GM19035 (cell line): ENCODE data around the gene STRADB.
A peak's percentile ranks its signal among the peaks of the same experiment; 100 is the strongest.
"Not testable (repeated sequence)": the region's sequence is repeated elsewhere in the genome, so short reads cannot be mapped to it uniquely, and the experiment has no call there.

Experiments used
- ATAC-seq: cut with Tn5 transposase; IDR thresholded peaks from one replicate; pipeline ENCODE4 v1.9.1; 2021; ENCODE audit not compliant: unreplicated experiment

Gene STRADB, protein sequence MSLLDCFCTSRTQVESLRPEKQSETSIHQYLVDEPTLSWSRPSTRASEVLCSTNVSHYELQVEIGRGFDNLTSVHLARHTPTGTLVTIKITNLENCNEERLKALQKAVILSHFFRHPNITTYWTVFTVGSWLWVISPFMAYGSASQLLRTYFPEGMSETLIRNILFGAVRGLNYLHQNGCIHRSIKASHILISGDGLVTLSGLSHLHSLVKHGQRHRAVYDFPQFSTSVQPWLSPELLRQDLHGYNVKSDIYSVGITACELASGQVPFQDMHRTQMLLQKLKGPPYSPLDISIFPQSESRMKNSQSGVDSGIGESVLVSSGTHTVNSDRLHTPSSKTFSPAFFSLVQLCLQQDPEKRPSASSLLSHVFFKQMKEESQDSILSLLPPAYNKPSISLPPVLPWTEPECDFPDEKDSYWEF

DNA sequence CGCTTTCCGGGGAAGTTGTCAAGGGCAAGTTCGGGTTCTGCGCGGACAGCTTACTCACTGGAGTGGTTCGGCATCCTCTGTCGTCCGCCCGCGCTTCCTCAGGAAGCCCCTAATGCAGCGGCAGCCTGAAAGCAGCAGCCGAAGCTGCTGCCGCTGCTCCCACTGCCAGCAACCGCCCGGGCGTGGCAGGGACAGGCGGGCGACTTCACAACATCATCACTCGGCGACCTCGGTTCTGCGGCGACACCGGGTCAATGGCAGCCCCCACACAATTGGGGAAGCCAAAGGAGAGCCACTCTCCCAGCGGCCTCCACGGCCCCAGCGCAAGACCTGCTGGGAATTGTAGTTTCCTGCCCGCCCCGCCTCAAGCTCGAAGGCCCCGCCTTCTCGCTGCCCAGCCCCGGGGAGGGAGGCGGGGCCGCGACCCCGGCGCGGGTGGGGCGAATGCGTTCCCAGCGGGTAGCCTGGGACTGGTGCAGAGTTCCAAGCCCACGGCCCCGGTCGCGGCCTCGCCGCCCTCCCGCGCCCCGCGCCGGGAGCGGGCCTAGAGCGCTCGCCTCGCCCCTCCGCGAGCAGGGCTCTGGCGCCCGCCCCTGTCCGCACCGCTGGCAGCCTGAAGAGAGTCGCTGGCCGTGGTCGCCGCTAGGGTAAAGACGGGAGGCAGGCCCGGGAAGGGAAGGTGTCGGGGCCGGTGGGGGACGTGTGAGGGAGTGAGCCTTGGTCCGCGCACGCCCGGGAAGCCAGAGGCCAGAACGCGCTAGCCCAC is at the start of gene STRADB, which contains the start of gene TRAK2:
STRADB (plus strand) TSS at position 449 of the 766 bp plus-strand sequence. CDS start 3,101 bp downstream, outside the sequence.
TRAK2 (minus strand) TSS at position 167 of the 766 bp plus-strand sequence. CDS start 30,951 bp downstream, outside the sequence.
- ATAC-seq, result peak; percentile 94

DNA sequence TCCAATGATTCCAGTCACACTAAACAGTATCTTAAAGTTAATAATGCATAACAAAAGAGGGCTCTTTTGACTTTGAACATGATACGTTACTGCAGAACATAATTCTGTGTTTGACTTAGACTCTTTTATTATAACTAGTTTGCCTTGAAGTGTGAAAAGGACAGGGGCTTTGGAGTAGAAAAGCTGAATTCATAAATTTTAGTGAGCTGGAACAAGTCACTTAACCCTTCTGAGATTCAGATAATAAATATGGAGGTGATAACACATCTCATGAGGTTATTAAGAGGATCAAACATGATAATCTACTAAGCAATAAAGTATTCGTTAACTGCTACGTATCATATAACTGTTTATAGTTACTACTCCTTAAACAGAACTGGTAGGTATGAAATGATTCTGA is 49.7 kb upstream of the STRADB start:
- no peak for ATAC-seq

DNA sequence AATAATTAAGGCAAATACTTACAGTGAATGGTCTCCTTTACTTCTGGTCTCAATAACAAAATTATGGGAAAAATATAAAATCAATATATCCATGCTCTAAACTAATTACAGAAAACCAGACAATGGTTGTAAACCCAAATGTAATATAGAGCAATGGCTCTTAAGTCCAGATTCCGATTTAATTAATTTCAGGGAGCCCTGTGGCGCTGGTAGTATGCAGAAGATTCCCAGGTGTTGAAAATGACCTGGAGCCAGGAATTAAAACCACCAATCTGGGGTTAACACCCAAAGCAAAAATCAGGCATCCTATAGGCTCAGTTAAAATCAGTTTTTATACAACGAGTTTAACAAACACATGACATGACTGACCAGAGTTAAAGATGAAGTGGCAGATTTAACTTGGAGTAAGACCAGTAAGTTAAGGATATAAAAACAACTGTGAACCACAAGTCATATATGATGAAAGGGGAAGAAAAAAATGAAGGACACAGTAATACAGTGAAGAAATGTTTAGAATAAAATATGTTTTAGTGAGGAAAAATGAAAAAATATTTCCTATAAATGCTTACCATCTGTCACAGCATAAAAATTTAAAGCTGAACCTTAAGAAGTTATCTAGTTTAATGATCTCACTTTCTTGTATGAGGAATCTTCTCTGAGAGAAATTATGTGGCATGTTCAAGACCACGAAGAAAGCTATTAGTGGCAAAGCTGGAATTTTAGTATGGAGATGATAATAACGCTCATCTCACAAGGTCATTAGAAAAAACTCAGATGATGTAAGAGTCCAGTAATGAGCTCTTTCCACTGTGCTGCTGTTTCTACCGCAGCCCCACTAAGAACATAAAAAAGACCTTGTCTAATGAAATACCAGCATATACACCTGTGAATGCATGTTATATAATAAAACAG is 48.6 kb upstream of the STRADB start:
- ATAC-seq, result no peak

DNA sequence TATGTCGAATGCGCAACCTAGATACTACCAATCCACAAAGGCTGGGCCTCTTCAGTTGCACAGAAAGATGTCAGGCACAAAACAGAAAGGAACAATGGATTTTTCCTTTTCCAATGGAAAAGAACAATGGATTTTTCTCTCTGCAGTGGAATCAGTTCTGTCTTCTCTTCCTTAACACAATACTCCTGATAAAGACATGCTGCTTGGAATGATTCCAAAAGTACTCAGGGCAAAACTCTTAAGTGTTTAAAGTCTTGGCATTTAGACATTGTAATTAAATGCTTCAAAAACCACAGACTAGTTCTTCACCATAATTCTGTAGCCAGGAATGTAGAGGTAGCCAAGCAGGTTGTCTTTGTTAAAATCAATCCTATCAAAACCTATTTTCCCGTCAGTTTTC is 47.7 kb upstream of the STRADB start:
- no peak for ATAC-seq

DNA sequence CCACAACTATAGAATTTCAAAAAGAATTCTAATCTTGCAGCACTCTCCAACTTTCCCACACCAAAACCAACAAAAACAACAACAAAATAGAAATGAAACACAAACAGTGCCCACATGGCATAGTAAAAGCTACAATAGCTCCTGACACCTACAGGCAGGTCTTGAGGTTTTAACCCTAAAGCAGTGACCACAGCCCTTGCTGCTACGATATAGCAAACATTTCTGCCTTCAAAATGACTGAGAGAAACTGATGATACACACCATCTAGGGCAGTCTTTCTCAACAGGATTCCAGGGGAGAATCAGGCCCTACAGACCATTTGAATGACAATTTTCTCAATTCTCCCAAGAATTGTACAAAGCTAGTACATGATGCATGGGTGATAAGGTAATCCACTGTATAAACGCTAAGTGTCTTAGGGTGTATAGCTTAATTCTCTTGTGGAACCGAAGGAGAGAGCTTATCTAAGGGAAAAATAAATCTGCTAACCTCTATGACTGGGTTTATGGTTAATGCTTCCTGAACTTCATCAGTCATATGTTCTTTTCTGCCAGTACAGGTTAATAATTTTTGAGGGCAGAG is 46.8 kb upstream of the STRADB start:
- ATAC-seq, result no peak

DNA sequence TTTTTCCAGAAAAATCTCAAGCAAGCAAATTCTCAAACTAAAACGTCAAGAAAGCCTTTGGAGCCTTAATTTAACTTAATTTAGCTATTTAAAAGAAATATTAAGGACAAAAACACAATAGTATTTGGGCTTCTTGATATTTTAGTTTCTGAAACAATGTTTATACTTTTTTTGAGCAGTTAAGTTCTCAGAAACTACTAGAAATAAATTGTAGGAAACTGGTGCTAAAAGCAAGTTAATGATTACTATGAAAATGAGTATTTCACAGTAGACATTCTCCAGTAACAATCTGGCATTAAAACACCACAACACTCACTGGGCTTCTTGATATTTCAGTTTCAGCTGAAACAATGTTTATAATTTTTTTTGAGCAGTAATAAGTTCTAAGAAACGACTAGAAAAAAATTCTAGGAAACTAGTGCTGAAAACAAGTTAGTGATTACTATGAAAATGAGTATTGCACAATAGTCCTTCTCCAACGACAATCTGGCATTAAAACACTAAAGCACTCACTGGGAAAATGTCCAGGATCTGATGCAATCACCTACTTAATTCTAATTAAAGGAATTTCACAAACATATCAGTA is 45.4 kb upstream of the STRADB start:
- no peak for ATAC-seq

DNA sequence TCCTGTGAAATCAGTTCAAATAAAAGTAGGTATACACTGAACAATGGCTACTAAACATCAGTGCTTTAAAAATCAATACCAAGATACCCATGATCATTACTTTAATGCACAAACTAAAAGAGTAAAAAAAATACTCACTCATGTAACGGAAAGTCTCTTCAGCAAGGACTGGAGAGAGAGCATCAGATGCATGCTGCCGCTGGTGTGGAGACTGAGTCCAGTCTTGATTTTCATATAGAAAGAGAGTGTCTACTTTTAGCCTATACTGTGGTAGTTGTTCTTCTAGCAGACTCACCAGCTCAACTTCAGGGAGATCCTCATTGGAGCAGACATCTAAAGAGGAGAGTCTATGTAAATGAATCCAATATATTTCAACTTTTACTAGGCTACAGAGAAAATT is 44.3 kb upstream of the STRADB start:
- ATAC-seq, result no peak

DNA sequence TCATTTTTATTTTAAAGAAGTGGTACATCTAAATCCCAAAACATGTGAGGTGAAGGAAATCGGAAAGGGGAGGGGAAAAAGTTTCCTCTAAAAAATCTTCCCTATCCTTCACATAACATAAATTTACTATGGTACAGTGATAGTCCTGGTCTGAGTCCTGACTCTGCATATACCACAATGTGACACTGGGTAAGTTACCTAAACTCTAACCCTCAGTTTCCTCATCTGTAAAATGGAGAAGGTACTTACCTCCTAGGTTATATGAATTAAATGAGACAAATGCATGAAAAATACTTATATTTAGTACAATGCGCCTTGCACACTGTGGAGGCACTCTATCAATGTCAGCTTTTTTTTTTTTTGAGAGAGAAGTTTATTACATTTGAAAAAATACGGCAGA is 42.6 kb upstream of the STRADB start:
- no peak for ATAC-seq

DNA sequence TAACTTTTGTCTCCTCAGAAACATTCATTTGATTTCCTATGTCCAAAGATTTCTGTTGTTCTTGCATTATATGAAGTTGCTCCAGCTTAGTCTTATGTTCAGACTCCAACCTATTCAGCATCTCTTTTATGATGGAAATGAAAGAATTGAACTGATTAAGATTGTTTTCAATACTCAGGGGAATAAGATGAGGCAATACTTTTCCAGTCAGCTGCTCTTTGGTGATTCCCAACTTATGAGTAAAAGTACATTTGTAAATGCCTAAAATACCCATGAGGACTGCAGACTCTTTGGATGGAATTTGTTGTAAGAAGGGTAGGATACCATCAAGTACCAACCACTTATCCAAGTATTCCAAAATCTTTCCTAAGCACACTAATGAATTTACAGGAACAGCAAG is 40.1 kb upstream of the STRADB start:
- ATAC-seq, result no peak

DNA sequence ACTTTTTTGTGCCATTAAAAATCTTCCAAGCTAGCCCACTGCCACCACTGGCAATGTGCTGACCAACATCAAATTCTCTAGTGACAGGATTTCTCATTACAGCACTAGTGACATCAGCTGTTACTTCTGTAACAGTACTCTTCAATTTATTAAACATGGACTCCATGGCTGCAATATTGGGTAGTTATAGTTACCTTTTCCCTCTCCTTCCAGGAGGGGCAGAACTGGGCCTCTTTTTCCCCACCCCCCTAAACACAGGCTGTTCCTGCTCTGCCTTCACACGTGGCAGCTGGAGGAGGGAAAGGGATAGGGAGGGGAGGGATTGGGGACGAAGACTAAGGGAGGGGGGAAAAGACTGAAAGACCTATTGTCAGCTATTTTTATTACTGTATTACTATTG is 38.4 kb upstream of the STRADB start:
- ATAC-seq, result no peak

DNA sequence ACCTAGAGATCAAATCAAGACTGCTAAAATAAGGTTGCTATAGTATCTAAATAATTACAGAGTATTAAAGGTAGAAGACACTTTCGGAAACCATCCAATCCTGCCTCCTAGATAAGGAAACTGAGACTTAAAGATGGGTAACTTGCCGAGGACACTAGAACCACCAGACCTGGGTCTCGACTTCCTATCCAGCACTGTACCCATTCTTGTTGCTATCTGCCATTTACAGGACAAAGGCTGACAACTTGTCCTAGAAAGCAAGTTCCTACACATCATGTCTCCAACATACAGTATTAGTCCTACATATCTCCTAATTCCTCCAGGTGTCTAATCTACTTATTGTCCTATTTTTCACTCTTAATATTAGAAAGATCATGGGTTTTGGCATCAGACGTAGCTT is 38.0 kb upstream of the STRADB start:
- ATAC-seq, result no peak

DNA sequence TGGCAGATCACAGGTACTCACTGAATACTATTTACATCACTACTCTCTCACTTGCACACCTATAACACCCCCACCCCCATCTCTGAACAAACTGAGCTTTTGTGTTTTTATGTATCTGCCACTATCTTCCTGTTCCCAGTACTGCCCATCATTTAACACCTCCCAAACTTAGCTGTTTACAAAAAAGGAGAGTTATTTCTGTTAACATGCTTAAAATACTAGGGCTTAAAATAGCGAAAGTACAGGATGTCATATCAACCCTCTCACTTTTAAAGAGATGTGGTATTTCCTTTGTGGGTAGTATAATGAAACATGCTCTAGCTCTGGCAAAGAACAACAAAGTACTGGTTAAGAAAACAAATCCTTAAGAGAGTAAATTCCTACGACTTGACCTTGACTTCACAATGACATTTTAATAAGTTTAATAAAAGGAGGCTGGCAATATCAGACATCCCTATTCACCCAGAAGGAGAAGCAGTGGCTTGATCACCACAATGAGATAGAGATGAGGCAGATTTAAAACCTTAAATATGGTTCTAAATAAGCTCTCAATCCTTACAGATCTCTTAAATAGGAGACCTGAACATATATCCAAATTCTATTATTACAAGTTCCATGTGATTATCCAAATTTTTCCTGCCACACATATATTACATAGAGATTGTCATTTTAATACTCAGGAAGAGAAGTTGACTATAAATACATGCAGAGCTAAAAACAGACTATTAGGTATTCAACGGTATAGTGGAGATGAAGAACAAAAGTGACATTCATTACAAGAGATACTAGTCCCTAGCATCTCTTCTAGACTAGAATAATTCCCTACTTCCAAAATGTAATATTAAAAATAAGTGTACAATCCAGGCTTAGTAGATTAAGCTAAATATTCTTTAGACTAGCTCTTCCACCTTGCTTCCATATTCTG is 37.2 kb upstream of the STRADB start:
- peak; percentile 72 for ATAC-seq

DNA sequence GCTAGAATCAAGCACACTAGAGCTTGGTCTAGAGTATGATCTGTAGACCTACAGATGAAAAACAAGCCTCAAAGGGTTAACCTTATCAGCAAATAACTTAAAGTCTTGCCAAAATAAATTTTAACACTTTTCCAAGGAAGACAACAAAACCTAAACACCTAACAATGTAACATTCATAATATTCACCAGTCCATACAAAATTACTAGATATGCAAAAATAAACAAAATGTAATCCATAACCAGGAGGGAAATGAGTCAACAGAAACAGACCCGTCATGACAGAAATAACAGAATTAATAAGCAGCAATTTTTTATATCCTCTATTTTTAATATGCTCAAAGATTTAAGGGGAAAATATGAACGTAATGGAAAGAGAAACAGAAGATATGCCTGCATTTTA is 36.4 kb upstream of the STRADB start:
- ATAC-seq, result no peak

DNA sequence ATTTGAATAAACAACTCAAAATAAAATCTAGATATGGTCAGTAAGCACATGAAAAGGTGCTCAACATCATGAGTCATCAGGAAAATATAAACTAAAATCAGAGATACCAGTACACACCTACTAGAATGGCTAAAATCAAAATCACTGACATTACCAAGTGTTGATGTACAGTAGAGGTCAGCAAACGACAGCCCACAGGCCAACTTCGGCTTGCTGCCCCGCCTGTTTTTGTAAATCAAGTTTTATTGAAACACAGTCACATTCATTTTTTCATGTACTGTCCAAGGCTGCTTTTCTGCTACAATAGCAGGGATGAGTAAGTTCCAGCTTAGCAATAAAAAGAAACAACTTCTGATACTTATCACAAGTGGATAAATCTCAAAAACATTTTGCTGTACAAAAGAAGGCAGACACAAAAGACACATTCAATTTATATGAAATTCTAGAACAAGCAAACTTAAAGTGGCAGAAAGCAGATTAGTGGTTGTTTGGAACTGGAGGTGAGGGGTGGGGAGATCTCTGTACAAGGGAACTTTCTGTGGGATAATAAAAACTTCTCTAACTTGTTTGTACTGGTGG is 32.4 kb upstream of the STRADB start:
- ATAC-seq, result no peak

DNA sequence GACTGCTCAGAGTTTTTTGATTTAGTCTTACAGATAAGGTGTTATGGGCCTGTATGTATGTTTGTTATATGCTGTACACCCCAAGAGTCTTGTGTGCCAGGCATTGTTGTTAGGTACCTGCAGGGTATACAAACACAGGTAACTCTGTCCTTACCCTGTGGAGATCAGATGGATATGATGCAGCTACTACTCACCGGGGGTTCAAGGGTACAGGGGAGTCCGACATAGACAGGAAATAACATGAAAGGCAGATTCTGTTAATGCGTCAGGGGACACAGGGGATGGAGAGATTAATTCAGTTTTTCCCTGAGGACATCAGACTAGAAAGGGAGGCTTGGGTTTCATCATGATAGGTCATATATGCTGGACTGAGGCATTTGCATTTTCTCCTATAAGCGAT is 31.6 kb upstream of the STRADB start:
- ATAC-seq, result no peak

DNA sequence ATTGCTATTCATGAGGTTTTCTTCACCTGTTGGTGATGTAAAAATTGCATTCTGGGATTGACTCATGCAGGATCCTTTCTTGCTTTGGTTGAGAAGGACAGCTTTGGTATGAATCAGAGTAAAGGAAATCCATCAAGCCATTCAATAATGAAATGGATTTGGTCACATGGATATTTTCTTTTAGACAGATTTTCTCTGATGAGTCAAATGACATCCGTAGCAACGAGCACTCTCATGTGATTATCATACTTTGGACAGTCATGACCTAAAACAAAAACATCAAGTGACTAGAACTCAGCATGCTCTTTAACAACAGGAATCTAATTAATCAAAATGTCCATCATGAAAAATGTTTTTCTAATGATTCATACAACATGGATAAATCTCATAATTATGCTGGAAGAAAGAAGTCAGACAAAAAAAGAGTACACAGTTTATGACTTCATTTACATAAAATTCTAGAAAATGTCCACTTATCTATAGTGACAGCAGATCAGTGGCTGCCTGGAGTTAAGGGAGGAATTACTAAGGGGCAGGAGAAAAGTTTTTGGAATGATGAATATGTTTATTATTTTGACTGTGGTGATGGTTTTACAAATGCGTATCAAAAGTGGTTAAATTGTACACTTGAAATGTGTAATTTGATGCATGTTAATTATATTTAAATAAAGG is 31.0 kb upstream of the STRADB start:
- ATAC-seq, result no peak

DNA sequence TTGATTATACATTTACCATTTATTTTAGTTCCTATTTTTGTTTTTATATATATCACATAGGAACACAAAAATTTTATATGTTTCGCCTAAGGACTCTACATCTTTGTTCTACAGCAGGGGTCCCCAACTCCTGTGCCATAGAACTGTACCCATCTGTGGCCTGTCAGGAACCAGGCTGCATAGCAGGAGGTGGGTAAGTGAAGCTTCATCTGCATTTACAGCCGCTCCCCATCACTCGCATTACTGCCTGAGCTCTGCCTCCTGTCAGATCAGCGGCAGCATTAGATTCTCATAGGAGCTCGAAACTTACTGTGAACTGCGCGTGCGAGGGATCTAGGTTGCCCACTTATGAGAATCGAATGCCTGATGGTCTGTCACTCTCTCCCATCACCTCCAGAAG is 25.6 kb upstream of the STRADB start:
- no peak for ATAC-seq

DNA sequence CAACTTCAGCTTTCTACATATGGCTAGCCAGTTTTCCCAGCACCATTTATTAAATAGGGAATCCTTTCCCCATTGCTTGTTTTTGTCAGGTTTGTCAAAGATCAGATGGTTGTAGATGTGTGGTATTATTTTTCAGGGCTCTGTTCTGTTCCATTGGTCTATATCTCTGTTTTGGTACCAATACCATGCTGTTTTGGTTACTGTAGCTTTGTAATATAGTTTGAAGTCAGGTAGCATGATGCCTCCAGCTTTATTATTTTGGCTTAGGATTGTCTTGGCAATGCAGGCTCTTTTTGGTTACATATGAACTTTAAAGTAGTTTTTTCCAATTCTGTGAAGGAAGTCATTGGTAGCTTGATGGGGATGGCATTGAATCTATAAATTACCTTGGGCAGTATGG is 23.2 kb upstream of the STRADB start:
- ATAC-seq, result not testable (repeated sequence)
